HepG2 (cell line): ENCODE results near the gene ZNF792. TPM values are rescaled to one million over a fixed set of nuclear protein-coding genes. Genes with fewer than 3 reads are reported as not detected.
A peak's percentile ranks its signal among the peaks of the same experiment; 100 is the strongest.

ENCODE experiments used
- DPF2 ChIP-seq: sonication (generic); formaldehyde crosslinking; IDR thresholded peaks from 2 replicates; pipeline ENCODE4 v1.4.0; 2020; ENCODE audit warnings: mild to moderate bottlenecking, low read depth, missing genetic modification reagents, borderline replicate concordance
- ELF3 ChIP-seq: IDR thresholded peaks from 2 replicates; pipeline ENCODE4 v1.6.1; 2016; ENCODE audit warnings: missing genetic modification reagents, missing compliant biosample characterization
- FOXA3 ChIP-seq: IDR thresholded peaks from 2 replicates; pipeline ENCODE4 v1.6.1; 2016; ENCODE audit warnings: missing genetic modification reagents, missing compliant biosample characterization
- FOXP1 ChIP-seq, 2 experiments: fragments of 450-650 bp in 1 of 2; IDR thresholded peaks; 2 replicates each; pipeline ENCODE4 v1.6.1; 2017 to 2018; ENCODE audit warnings: antibody characterized with exemption in 1 of 2
- GATA4 ChIP-seq: sonication (generic); IDR thresholded peaks from 2 replicates; pipeline ENCODE4 v1.6.1; 2016; ENCODE audit warnings: antibody characterized with exemption, low read depth, borderline replicate concordance
- NCOA2 ChIP-seq: sonication (generic); formaldehyde crosslinking; IDR thresholded peaks from 2 replicates; pipeline ENCODE4 v1.8.0; 2022; ENCODE audit warnings: inconsistent platforms
- PPARG ChIP-seq: conservative IDR thresholded peaks from 2 replicates; pipeline ENCODE4 v1.6.1; 2016; ENCODE audit warnings: missing biosample characterization, missing genetic modification reagents
- SOX6 ChIP-seq, 2 experiments: fragments of 450-650 bp in 1 of 2; sonication (generic) in 1 of 2; formaldehyde crosslinking in 1 of 2; IDR thresholded peaks; 2 replicates each; pipeline versions ENCODE4 v1.4.0 to v1.6.1; 2017 to 2020; ENCODE audit warnings: antibody characterized with exemption in 1 of 2, mild to moderate bottlenecking in 1 of 2, missing genetic modification reagents in 1 of 2
- SP4 ChIP-seq: sonication (generic); formaldehyde crosslinking; IDR thresholded peaks from 2 replicates; pipeline ENCODE4 v1.8.1; 2023; ENCODE audit warnings: mild to moderate bottlenecking, missing genetic modification reagents
- THAP11 ChIP-seq: IDR thresholded peaks from 2 replicates; pipeline ENCODE4 v1.6.1; 2016; ENCODE audit warnings: missing biosample characterization, missing genetic modification reagents
- ZBTB3 ChIP-seq: sonication (generic); formaldehyde crosslinking; IDR thresholded peaks from 2 replicates; pipeline ENCODE4 v1.4.0; 2020; ENCODE audit warnings: low read depth, mild to moderate bottlenecking, moderate library complexity, missing genetic modification reagents, borderline replicate concordance
- ZNF10 ChIP-seq: sonication (generic); formaldehyde crosslinking; IDR thresholded peaks from 2 replicates; pipeline ENCODE4 v1.4.0; 2020; ENCODE audit warnings: mild to moderate bottlenecking, low read depth, missing genetic modification reagents, borderline replicate concordance
- ZNF260 ChIP-seq: sonication (generic); formaldehyde crosslinking; IDR thresholded peaks from 2 replicates; pipeline ENCODE4 v1.4.0; 2020; ENCODE audit warnings: missing genetic modification reagents, low read depth, mild to moderate bottlenecking, borderline replicate concordance
- ZNF362 ChIP-seq: sonication (generic); formaldehyde crosslinking; IDR thresholded peaks from 2 replicates; pipeline ENCODE4 v1.4.0; 2020; ENCODE audit warnings: missing genetic modification reagents, mild to moderate bottlenecking, borderline replicate concordance
- ZNF557 ChIP-seq: sonication (generic); formaldehyde crosslinking; IDR thresholded peaks from 2 replicates; pipeline ENCODE4 v1.4.0; 2020; ENCODE audit warnings: missing genetic modification reagents
- polyA plus RNA-seq, 8 experiments: library from polyadenylated mRNA; depleted of rRNA in 3 of 8; stranded (reverse) in 7 of 8; unstranded in 1 of 8; fragments of >200 nt; fragmentation: Illumina TruSeq in 4 of 8; extraction: Trizol in 4 of 8; gene quantifications; 2 replicates each; pipeline versions ENCODE4 v1.2.1 to v1.2.3, GENCODE V29; 2011 to 2016; ENCODE audit warnings: low read depth in 4 of 8, missing spikeins in 1 of 8, mixed read lengths in 1 of 8; ENCODE audit not compliant: insufficient read depth in 1 of 8
- total RNA-seq, 5 experiments: library from RNA; depleted of rRNA; stranded (reverse); fragments of >200 nt; fragmentation: Illumina TruSeq; extraction: Trizol; gene quantifications; 2 replicates each; pipeline ENCODE4 v1.2.3, GENCODE V29; 2016; ENCODE audit warnings: low read depth in 1 of 5
- TF ChIP-seq, protein P1 (sequence below): sonication (generic); formaldehyde crosslinking; IDR thresholded peaks from 2 replicates; pipeline ENCODE4 v1.4.0; 2020; ENCODE audit warnings: missing genetic modification reagents
- TF ChIP-seq, protein P2 (sequence below): sonication (generic); formaldehyde crosslinking; IDR thresholded peaks from 2 replicates; pipeline ENCODE4 v1.4.0; 2020; ENCODE audit warnings: missing genetic modification reagents
- TF ChIP-seq, protein P3 (sequence below): IDR thresholded peaks from 2 replicates; pipeline ENCODE4 v1.6.1; 2018; ENCODE audit warnings: missing genetic modification reagents, mild to moderate bottlenecking, missing compliant biosample characterization
- TF ChIP-seq, protein P4 (sequence below): sonication (generic); formaldehyde crosslinking; IDR thresholded peaks from 2 replicates; pipeline ENCODE4 v1.4.0; 2020; ENCODE audit warnings: low read depth, missing genetic modification reagents

Gene ZNF792
- total and polyA plus RNA-seq, 2 of the 13 experiments (the other 11 are each of a cell fraction or from before 2014, with no cell fraction given) = 5.5 to 11.5 TPM

DNA sequence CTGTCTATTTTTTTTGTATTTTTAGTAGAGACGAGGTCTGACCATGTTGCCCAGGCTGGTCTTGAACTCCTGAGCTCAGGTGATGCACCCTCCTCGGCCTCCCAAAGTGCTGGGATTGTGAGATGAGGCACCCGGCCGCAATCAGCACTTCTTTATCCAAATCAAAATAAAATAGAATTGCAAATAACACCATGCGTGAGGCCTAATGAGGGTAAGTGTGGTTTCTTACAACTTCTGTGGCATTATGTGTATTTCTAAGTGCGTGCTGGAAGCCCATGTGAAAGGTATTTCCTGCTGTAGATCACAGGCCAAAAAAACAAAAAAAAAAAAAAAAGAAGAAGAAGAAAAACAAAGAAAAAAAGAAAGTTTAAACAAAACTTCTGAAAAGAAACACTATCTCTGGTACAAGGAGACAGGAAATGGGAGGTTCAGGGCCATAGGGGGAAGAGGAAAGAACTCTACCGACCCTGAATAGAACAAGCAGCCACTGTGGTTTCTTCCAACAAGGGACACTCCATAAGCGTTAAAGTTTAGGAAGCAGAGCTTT lies 33.1 kb upstream of the ZNF792 start (continued):
- peak; percentile 65; the same call in 1 of the 2 replicates for TF ChIP-seq ZNF362 (CRISPR knock-in tag)
- TF ChIP-seq ZNF557 (CRISPR knock-in tag) = no peak
- TF ChIP-seq, protein P1, sequence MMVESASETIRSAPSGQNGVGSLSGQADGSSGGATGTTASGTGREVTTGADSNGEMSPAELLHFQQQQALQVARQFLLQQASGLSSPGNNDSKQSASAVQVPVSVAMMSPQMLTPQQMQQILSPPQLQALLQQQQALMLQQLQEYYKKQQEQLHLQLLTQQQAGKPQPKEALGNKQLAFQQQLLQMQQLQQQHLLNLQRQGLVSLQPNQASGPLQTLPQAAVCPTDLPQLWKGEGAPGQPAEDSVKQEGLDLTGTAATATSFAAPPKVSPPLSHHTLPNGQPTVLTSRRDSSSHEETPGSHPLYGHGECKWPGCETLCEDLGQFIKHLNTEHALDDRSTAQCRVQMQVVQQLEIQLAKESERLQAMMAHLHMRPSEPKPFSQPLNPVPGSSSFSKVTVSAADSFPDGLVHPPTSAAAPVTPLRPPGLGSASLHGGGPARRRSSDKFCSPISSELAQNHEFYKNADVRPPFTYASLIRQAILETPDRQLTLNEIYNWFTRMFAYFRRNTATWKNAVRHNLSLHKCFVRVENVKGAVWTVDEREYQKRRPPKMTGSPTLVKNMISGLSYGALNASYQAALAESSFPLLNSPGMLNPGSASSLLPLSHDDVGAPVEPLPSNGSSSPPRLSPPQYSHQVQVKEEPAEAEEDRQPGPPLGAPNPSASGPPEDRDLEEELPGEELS (CRISPR knock-in tag) = peak; percentile 58; the same call in 1 of the 2 replicates
- peak; percentile 63 for TF ChIP-seq PPARG (CRISPR knock-in tag)
- no peak for TF ChIP-seq ZNF260 (CRISPR knock-in tag)
- no peak for TF ChIP-seq SOX6 (IDR thresholded peaks at IDR 0.05)
- peak; percentile 49; the same call in 1 of the 2 replicates for TF ChIP-seq SOX6 (CRISPR knock-in tag; IDR thresholded peaks at IDR 0.05)
- peak; percentile 31; the same call in 1 of the 2 replicates for TF ChIP-seq ELF3 (CRISPR knock-in tag)
- TF ChIP-seq FOXA3 (CRISPR knock-in tag) = peak; percentile 31; the same call in 1 of the 2 replicates
- TF ChIP-seq, protein P2, sequence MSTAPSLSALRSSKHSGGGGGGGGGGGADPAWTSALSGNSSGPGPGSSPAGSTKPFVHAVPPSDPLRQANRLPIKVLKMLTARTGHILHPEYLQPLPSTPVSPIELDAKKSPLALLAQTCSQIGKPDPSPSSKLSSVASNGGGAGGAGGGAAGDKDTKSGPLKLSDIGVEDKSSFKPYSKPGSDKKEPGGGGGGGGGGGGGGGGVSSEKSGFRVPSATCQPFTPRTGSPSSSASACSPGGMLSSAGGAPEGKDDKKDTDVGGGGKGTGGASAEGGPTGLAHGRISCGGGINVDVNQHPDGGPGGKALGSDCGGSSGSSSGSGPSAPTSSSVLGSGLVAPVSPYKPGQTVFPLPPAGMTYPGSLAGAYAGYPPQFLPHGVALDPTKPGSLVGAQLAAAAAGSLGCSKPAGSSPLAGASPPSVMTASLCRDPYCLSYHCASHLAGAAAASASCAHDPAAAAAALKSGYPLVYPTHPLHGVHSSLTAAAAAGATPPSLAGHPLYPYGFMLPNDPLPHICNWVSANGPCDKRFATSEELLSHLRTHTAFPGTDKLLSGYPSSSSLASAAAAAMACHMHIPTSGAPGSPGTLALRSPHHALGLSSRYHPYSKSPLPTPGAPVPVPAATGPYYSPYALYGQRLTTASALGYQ (CRISPR knock-in tag) = no peak; the same call in 1 of the 2 replicates
- TF ChIP-seq, protein P3, sequence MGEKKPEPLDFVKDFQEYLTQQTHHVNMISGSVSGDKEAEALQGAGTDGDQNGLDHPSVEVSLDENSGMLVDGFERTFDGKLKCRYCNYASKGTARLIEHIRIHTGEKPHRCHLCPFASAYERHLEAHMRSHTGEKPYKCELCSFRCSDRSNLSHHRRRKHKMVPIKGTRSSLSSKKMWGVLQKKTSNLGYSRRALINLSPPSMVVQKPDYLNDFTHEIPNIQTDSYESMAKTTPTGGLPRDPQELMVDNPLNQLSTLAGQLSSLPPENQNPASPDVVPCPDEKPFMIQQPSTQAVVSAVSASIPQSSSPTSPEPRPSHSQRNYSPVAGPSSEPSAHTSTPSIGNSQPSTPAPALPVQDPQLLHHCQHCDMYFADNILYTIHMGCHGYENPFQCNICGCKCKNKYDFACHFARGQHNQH = 0 out of 2 replicates have a peak, but pooled peaks have one; percentile 17
- TF ChIP-seq, protein P4, sequence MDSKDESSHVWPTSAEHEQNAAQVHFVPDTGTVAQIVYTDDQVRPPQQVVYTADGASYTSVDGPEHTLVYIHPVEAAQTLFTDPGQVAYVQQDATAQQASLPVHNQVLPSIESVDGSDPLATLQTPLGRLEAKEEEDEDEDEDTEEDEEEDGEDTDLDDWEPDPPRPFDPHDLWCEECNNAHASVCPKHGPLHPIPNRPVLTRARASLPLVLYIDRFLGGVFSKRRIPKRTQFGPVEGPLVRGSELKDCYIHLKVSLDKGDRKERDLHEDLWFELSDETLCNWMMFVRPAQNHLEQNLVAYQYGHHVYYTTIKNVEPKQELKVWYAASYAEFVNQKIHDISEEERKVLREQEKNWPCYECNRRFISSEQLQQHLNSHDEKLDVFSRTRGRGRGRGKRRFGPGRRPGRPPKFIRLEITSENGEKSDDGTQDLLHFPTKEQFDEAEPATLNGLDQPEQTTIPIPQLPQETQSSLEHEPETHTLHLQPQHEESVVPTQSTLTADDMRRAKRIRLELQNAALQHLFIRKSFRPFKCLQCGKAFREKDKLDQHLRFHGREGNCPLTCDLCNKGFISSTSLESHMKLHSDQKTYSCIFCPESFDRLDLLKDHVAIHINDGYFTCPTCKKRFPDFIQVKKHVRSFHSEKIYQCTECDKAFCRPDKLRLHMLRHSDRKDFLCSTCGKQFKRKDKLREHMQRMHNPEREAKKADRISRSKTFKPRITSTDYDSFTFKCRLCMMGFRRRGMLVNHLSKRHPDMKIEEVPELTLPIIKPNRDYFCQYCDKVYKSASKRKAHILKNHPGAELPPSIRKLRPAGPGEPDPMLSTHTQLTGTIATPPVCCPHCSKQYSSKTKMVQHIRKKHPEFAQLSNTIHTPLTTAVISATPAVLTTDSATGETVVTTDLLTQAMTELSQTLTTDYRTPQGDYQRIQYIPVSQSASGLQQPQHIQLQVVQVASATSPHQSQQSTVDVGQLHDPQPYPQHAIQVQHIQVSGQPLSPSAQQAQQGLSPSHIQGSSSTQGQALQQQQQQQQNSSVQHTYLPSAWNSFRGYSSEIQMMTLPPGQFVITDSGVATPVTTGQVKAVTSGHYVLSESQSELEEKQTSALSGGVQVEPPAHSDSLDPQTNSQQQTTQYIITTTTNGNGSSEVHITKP (CRISPR knock-in tag) = peak; percentile 90
- TF ChIP-seq NCOA2 (CRISPR knock-in tag) = peak; percentile 70
- no peak for TF ChIP-seq SP4
- 0 out of 2 replicates have a peak, but pooled peaks have one; percentile 69 for TF ChIP-seq ZBTB3 (CRISPR knock-in tag)
- no peak for TF ChIP-seq ZNF10 (CRISPR knock-in tag)
- peak; percentile 59; the same call in 1 of the 2 replicates for TF ChIP-seq GATA4
- TF ChIP-seq FOXP1 (IDR thresholded peaks at IDR 0.05) = no peak
- TF ChIP-seq FOXP1 (CRISPR knock-in tag; IDR thresholded peaks at IDR 0.05) = peak; percentile 46; the same call in 1 of the 2 replicates
- TF ChIP-seq THAP11 = 0 out of 2 replicates have a peak, but pooled peaks have one; percentile 14
- 0 out of 2 replicates have a peak, but pooled peaks have one; percentile 13 for TF ChIP-seq DPF2 (CRISPR knock-in tag)
